K562 (cell line): ENCODE data around the gene PEX5L.

Source experiments
- HNRNPL ChIP-seq: fragments of 200-400 bp; formaldehyde crosslinking; IDR thresholded peaks from 2 replicates; pipeline ENCODE4 v1.6.1; 2017; ENCODE audit warnings: low read depth, mild to moderate bottlenecking, low read length
- ZNF121 ChIP-seq: sonication (generic); formaldehyde crosslinking; conservative IDR thresholded peaks from 2 replicates; pipeline ENCODE4 v1.8.0; 2022; ENCODE audit warnings: missing genetic modification reagents
- ZNF316 ChIP-seq: fragments of 450-650 bp; IDR thresholded peaks from 2 replicates; pipeline ENCODE4 v1.6.1; 2016
- TF ChIP-seq, protein P1 (sequence below): sonication (generic); formaldehyde crosslinking; IDR thresholded peaks from 2 replicates; pipeline ENCODE4 v1.8.1; 2023; ENCODE audit warnings: mild to moderate bottlenecking, missing genetic modification reagents, moderate library complexity

DNA sequence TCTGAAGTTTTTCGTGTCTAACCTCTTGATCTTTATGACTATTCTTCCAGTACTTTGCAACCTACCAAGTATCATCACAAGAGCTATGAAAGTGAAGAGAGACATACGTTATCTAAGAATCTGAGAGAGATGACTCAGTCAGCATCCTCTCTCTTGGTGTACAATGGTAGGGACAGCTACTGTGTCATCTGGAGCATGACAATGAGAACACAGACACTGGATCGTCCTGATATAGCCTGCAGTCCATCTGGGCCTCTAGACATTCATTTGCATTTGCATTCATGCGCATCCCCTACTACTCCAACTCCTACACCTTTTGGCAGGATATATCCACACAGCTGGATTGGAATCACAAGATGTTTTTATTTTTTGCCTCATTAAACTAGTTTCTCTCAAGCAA is 115.2 kb downstream of the PEX5L start:
- TF ChIP-seq ZNF316 (no peak), ZNF121 (CRISPR knock-in tag) (no peak), HNRNPL (no peak)
- TF ChIP-seq, protein P1, sequence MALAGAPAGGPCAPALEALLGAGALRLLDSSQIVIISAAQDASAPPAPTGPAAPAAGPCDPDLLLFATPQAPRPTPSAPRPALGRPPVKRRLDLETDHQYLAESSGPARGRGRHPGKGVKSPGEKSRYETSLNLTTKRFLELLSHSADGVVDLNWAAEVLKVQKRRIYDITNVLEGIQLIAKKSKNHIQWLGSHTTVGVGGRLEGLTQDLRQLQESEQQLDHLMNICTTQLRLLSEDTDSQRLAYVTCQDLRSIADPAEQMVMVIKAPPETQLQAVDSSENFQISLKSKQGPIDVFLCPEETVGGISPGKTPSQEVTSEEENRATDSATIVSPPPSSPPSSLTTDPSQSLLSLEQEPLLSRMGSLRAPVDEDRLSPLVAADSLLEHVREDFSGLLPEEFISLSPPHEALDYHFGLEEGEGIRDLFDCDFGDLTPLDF (CRISPR knock-in tag): no peak
